ENCODE data around the gene SORCS2.

The SORCS2 gene

DNA sequence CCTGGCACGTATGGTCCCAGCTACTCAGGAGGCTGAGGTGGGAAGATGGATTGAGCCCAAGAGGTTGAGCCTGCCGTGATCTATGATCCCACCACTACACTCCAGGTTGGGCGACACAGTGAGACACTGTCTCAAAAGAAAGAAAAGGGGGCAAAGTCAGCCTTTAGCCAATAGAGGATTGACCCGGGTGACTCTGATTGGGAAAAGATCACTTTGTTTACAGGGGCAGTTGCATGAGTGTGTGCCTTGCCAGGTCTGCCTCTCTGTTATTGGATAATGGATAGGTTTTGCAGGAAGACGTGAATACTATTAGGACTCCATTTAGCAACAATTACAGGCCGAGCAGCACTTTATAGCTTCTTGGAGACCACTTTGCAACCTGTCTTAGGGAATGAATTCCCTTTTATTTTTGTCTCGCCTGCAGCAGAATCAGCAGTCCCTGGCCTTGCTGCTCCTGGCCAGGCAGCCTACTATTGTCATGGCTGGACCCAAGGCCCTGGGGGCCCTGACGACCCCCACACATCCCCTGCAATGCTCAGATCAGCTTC lies 345.6 kb downstream of the SORCS2 start:
- Histone ChIP-seq H4K20me1 (ENCODE audit: insufficient read depth, low read length) (no peaks in the 10 kb centered on the region), H3K4me1 (ENCODE audit: insufficient read depth, low read length, severe bottlenecking) (no peaks in the 10 kb centered on the region), H3K27ac (ENCODE audit: low read depth, low read length, poor library complexity, severe bottlenecking) (no peak overlapping the region), H3K4me3 (ENCODE audit: low read depth, low read length, poor library complexity, severe bottlenecking) (no peak overlapping the region), H3K9me2 (ENCODE audit: low read depth, low read length) (no peaks in the 10 kb centered on the region), H2AFZ (ENCODE audit: low read length) (no peak overlapping the region), H3K9me3 (ENCODE audit: low read length) (no peaks in the 10 kb centered on the region), H3K4me2 (ENCODE audit: low read length) (no peak overlapping the region), H3K36me3 (ENCODE audit: insufficient read depth, low read length) (no peaks in the 10 kb centered on the region), H3K27me3 (ENCODE audit: insufficient read depth, low read length) (no peaks in the 10 kb centered on the region), H3K79me2 (ENCODE audit: insufficient read depth, low read length) (no peaks in the 10 kb centered on the region), H3F3A (ENCODE audit: insufficient read depth, low read length) (no peaks in the 10 kb centered on the region), H3K9ac (ENCODE audit: low read length) (no peak overlapping the region)
- TF ChIP-seq, protein P1, sequence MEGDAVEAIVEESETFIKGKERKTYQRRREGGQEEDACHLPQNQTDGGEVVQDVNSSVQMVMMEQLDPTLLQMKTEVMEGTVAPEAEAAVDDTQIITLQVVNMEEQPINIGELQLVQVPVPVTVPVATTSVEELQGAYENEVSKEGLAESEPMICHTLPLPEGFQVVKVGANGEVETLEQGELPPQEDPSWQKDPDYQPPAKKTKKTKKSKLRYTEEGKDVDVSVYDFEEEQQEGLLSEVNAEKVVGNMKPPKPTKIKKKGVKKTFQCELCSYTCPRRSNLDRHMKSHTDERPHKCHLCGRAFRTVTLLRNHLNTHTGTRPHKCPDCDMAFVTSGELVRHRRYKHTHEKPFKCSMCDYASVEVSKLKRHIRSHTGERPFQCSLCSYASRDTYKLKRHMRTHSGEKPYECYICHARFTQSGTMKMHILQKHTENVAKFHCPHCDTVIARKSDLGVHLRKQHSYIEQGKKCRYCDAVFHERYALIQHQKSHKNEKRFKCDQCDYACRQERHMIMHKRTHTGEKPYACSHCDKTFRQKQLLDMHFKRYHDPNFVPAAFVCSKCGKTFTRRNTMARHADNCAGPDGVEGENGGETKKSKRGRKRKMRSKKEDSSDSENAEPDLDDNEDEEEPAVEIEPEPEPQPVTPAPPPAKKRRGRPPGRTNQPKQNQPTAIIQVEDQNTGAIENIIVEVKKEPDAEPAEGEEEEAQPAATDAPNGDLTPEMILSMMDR (IDR thresholded peaks at IDR 0.05; ENCODE audit: low read length): no peak
- TF ChIP-seq EZH2 (IDR thresholded peaks at IDR 0.05; ENCODE audit: borderline replicate concordance, low read length): no peak

DNA sequence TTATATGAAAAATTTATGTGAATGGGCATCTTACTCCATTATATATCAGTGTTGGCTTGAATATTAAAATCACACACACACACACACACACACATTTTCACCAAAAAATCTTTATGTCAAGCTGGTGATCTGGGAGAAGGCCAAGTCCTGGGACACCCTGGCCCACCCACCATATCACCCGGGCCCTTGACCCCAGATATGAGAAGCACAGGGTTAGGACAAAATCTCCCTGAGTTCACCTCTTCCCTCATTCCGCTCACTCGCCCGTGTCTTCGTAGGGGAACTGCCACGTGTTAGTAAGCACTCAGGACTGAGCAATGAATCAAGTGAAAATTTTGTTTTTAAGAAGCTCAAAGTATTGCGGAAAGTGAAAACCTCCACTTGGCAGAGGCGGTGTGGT lies 346.2 kb downstream of the SORCS2 start:
- Histone ChIP-seq H2AFZ (ENCODE audit: low read length) (no peak overlapping the region), H3K4me3 (ENCODE audit: low read depth, low read length, poor library complexity, severe bottlenecking) (no peak overlapping the region), H3K4me2 (ENCODE audit: low read length) (no peak overlapping the region), H4K20me1 (ENCODE audit: insufficient read depth, low read length) (no peaks in the 10 kb centered on the region), H3K27ac (ENCODE audit: low read depth, low read length, poor library complexity, severe bottlenecking) (no peak overlapping the region), H3K36me3 (ENCODE audit: insufficient read depth, low read length) (no peaks in the 10 kb centered on the region), H3K4me1 (ENCODE audit: insufficient read depth, low read length, severe bottlenecking) (no peaks in the 10 kb centered on the region), H3K79me2 (ENCODE audit: insufficient read depth, low read length) (no peaks in the 10 kb centered on the region), H3K9ac (ENCODE audit: low read length) (no peak overlapping the region), H3K9me2 (ENCODE audit: low read depth, low read length) (no peaks in the 10 kb centered on the region), H3F3A (ENCODE audit: insufficient read depth, low read length) (no peaks in the 10 kb centered on the region), H3K27me3 (ENCODE audit: insufficient read depth, low read length) (no peaks in the 10 kb centered on the region), H3K9me3 (ENCODE audit: low read length) (no peaks in the 10 kb centered on the region)
- TF ChIP-seq, protein P1 (IDR thresholded peaks at IDR 0.05; ENCODE audit: low read length): no peak
- no peak for TF ChIP-seq EZH2 (IDR thresholded peaks at IDR 0.05; ENCODE audit: borderline replicate concordance, low read length)

DNA sequence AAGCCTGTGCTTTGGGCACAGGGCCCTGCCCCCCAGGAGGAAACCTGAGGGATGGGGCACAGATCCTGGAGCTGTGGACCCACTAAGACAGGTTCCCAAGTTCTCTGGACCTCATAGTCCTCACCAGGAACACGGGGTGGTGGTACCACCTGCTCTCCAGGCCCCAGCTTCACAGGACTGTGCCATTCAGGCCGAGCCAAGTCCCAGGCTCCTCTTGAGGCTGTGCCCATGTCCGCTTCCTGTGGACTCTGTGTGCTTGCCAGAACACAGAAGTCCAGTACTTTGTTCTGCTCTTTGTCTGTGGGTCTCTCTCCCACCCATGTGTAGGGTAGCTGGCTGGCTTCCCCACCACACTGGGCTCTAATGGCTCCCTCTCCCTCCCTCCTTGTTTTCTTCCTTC lies 346.8 kb downstream of the SORCS2 start:
- Histone ChIP-seq H3K4me3 (ENCODE audit: low read depth, low read length, poor library complexity, severe bottlenecking) (no peak overlapping the region), H3K4me2 (ENCODE audit: low read length) (no peak overlapping the region)

More for the DNA sequence above, 346.8 kb downstream of the SORCS2 start:
- H3K27me3 ChIP-seq (ENCODE audit: insufficient read depth, low read length): no peaks in the 10 kb centered on the region
- H3K4me1 ChIP-seq (ENCODE audit: insufficient read depth, low read length, severe bottlenecking): no peaks in the 10 kb centered on the region
- no peak overlapping the region for H2AFZ ChIP-seq (ENCODE audit: low read length)
- H3K36me3 ChIP-seq (ENCODE audit: insufficient read depth, low read length): no peaks in the 10 kb centered on the region
- no peaks in the 10 kb centered on the region for H3K79me2 ChIP-seq (ENCODE audit: insufficient read depth, low read length)
- H3K9ac ChIP-seq (ENCODE audit: low read length): no peak overlapping the region
- no peaks in the 10 kb centered on the region for H4K20me1 ChIP-seq (ENCODE audit: insufficient read depth, low read length)
- H3K9me3 ChIP-seq (ENCODE audit: low read length): no peaks in the 10 kb centered on the region
- no peak overlapping the region for H3K27ac ChIP-seq (ENCODE audit: low read depth, low read length, poor library complexity, severe bottlenecking)
- H3F3A ChIP-seq (ENCODE audit: insufficient read depth, low read length): no peaks in the 10 kb centered on the region
- no peaks in the 10 kb centered on the region for H3K9me2 ChIP-seq (ENCODE audit: low read depth, low read length)
- TF ChIP-seq, protein P1 (IDR thresholded peaks at IDR 0.05; ENCODE audit: low read length): no peak
- TF ChIP-seq EZH2 (IDR thresholded peaks at IDR 0.05; ENCODE audit: borderline replicate concordance, low read length): no peak

Measured in OCI-LY1 (cell line).